ENCODE measurements around the gene ATP5F1E.
"Not testable (repeated sequence)": the region's sequence is repeated elsewhere in the genome, so short reads cannot be mapped to it uniquely, and the experiment has no call there.

Gene ATP5F1E

DNA sequence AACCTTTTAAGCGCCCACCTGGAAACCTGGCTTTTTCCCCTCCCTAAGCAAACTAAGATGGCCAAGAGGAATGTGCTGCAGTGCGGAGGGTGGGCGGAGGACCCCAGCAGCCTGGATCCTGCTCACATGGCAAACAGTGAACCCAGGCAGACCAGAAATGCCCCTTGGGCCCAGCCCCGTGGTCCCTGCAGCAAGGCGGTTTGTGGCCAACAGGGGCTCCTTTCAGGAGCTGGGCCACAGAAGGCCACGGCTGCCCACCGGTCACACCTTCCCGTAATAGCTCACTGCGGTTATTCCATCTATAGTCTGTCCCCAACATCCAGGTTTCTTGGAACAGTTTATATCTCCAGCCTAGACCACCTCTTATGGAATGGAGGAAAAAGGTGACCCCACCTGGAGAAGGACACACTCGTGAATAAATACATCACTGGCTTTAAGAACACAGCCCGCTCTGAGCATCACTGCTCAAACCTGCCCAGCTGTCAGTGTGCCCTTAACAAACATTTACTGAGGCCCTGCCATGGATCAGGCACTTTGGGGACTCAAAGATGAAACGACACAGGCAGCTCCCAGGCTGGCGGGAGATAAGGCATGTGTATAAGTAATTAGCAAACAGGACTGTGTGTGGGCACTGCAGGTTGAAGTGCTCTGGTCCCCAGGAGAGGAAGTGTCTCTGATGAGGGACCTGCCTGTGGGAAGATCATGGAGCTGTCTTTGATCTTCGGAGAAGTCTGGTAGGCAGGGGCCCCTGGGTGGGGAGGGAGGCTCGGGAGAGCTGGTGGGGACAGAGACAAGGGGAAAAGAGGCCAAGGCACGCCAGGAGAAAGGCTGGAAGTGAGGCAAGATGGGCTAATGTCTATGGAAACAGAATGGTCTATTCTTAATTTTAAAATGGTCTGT is 16.1 kb downstream of the ATP5F1E start:
- TF ChIP-seq, protein P1, sequence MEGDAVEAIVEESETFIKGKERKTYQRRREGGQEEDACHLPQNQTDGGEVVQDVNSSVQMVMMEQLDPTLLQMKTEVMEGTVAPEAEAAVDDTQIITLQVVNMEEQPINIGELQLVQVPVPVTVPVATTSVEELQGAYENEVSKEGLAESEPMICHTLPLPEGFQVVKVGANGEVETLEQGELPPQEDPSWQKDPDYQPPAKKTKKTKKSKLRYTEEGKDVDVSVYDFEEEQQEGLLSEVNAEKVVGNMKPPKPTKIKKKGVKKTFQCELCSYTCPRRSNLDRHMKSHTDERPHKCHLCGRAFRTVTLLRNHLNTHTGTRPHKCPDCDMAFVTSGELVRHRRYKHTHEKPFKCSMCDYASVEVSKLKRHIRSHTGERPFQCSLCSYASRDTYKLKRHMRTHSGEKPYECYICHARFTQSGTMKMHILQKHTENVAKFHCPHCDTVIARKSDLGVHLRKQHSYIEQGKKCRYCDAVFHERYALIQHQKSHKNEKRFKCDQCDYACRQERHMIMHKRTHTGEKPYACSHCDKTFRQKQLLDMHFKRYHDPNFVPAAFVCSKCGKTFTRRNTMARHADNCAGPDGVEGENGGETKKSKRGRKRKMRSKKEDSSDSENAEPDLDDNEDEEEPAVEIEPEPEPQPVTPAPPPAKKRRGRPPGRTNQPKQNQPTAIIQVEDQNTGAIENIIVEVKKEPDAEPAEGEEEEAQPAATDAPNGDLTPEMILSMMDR (conservative IDR thresholded peaks at IDR 0.05; ENCODE audit: low read depth), result no peak
- ChIA-PET CTCF (interaction anchor here (0.6 to 0.8 kb wide), 5 partner anchors 9 to 374 kb away, joined by 3 to 6 read pairs (median 3); no protein-coding TSS in a partner anchor), POLR2A (ENCODE audit: low non-redundant PET) (no interaction called here)
- peak overlapping the region; percentile 53; the same call in 1 of the 2 replicates for H3K27ac ChIP-seq
- no peak for DNase-seq (ENCODE audit: low spot score)

DNA sequence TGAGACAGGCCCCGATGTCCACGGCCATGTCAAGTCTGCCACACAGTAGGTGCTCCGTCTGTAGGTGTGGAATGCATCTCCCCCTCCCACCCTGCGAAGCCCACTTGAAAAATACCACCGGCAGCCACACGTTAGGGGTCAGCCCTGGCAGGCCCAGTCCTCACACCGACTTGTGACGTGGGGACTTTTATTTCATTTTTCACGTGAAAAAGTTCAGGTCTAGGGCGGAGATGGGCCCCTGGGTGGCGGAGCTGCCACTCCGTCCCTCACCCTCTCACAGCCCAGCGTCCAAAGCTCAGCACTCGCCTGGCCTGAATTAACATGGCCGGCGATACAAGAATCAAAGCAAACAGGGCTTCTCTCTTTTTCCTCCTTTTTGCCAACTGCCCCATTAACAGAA is 16.7 kb downstream of the ATP5F1E start:
- peak overlapping the region; percentile 53; the same call in 1 of the 2 replicates for H3K27ac ChIP-seq
- DNase-seq (ENCODE audit: low spot score), result no peak
- TF ChIP-seq, protein P1 (conservative IDR thresholded peaks at IDR 0.05; ENCODE audit: low read depth), result no peak
- ChIA-PET CTCF (interaction anchor here (0.6 to 0.7 kb wide), 3 partner anchors 10 to 207 kb away, joined by 3 to 6 read pairs (median 4); no protein-coding TSS in a partner anchor), POLR2A (ENCODE audit: low non-redundant PET) (no interaction called here)

DNA sequence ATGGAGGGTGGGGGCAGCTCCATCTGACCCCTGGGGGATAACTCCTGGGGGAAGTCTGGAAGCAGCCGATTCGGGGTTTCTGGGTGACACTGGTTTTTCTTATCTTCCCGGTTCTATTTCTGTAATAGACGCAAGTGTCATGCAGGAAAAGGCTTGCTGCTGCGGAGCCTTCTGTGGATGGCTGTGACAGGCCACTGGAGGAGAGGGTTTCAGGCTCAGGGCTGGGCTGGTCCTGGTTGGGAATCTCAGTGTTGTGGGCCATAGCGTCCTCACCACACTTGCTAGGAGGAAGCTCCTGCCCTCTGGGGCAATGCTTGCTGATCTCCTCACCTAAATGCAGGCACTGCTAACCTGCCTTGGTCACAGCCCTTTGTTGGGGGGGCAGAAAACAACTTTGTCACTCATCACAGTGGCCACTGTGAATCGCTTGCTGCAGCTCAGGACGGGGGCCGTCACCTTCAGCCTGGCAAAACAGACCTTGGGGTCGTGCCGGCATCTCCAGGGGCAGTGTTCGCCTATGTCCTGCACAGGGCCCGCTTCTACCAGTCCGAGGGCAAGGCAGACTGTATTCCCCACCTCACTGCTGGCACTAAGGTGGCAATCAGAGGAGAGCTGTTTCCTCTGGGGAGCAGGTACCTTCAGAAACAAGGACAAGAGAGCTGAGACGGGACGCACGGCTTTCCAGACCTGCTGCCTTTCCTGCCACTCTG is 17.3 kb downstream of the ATP5F1E start:
- POLR2A ChIA-PET (ENCODE audit: low non-redundant PET), result no interaction called here
- H3K27ac ChIP-seq, result peak overlapping the region; percentile 1; the same call in 1 of the 2 replicates
- DNase-seq (ENCODE audit: low spot score), result no peak
- TF ChIP-seq, protein P1 (conservative IDR thresholded peaks at IDR 0.05; ENCODE audit: low read depth), result no peak
- CTCF ChIA-PET, result interaction anchor here (0.6 to 0.7 kb wide), 2 partner anchors 17 to 73 kb away, joined by 3 read pairs; no protein-coding TSS in a partner anchor

DNA sequence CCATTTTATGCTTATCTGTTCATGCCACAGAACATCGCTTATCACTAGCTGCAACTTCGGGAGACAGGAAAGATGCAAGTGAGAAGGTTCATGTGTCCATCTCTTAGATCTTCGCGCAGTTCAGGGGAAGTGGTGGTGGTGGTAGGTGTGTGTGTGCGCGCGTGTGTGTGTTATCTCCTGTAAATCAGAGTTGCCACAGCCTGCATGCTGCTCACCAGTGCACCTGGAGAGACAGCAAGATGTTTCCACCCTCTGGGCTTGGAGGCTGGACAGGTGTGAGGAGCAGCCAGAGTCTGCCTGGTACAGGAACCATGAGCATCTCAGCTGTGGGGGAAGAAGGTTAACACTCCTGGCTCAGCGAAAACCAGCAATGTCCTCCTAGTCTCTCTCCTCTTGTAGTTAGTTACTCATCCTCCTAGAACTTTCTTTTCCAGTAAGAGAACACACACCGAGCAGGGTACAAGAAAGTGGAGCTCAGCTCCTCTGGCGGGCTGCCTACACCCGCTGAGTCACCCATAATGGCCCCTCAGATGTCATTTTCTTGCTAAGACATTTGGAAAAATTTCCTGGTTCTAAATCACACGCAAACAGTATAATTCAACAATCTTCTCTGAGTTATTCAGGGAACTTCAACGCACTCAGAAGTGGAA is 18.1 kb downstream of the ATP5F1E start:
- DNase-seq (ENCODE audit: low spot score), result no peak
- H3K27ac ChIP-seq, result peak overlapping the region; percentile 21; the same call in 1 of the 2 replicates
- POLR2A ChIA-PET (ENCODE audit: low non-redundant PET), result no interaction called here
- CTCF ChIA-PET, result interaction anchor here (0.6 to 0.7 kb wide), 2 partner anchors 18 to 74 kb away, joined by 3 read pairs; no protein-coding TSS in a partner anchor
- TF ChIP-seq, protein P1 (conservative IDR thresholded peaks at IDR 0.05; ENCODE audit: low read depth), result no peak

DNA sequence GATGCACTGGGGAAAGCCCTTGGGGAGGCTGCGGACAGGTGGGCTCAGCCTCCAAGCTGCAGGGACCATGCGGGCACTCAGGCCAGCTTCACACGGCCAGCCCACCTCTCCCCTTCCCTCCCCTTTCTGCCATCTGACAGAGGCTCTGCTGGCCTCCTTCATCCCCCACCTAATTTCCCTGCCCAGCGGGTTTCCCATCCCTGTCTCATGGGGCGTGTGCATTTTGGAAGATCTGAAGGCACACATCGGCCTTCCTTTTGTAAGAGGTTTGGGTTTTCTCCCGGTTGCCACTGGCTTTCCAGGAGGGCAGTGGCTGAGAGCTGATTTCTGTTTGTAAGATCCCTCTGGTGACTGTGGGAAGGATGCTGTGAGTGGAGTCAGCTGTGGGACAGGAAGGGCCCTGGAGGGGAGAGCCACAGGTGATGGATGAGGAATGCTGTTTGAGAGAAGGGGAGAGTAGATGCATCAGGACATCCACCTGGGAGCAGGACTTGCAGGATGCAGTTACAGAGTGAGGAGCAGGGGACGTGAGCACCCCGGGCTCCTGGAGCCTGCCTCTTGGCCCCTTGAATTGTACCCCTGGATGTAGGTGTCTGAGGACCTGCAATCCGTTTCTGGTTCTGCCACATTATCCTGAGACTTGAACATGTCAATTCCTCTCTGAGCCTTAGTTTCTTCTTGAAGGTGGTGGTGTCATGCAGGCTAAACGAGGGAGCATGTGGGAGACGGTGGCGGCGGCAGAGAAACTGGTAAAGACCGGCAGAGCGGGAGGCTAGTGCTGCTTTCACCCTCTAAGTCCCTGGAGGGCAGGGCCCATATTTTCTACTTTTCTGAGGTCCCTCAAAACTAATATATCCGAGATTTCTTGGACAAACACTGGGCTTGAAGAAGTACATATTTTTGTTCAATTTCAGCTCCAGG is 18.8 kb downstream of the ATP5F1E start:
- no peak for DNase-seq (ENCODE audit: low spot score)
- ChIA-PET POLR2A (ENCODE audit: low non-redundant PET) (no interaction called here), CTCF (interaction anchor here (0.6 kb wide), 1 partner anchor 18 kb away, joined by 3 read pairs; no protein-coding TSS in a partner anchor)
- TF ChIP-seq, protein P1 (conservative IDR thresholded peaks at IDR 0.05; ENCODE audit: low read depth), result no peak
- H3K27ac ChIP-seq, result peak overlapping the region; percentile 21

DNA sequence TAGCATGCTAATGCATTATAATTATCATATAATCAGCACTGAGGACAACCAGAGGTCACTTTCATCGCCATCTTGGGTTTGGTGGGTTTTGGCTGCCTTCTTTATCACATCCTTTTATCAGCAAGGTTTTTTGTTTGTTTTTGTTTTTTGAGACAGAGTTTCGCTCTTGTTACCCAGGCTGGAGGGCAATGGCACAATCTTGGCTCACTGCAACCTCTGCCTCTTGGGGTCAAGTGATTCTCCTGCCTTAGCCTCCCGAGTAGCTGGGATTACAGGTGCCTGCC is 20.3 kb downstream of the ATP5F1E start:
- DNase-seq (ENCODE audit: low spot score); POLR2A ChIA-PET (ENCODE audit: low non-redundant PET): not testable (repeated sequence)
- peak overlapping the region; percentile 86; the same call in 1 of the 2 replicates for H3K27ac ChIP-seq
- CTCF ChIA-PET, result interaction anchor here (0.7 kb wide), 2 partner anchors 13 to 67 kb away, joined by 3 to 4 read pairs; no protein-coding TSS in a partner anchor

Measured in RWPE1 (cell line).